GM12878 (cell line): ENCODE data around the gene NLRC5. TPM values are rescaled to one million over a fixed set of nuclear protein-coding genes. Genes with fewer than 3 reads are reported as not detected.

Experiments
- BCLAF1 ChIP-seq: fragments of 450-650 bp; IDR thresholded peaks from 2 replicates; pipeline ENCODE4 v1.6.1; 2017; ENCODE audit warnings: antibody characterized with exemption, mild to moderate bottlenecking, moderate library complexity
- DPF2 ChIP-seq: fragments of 450-650 bp; IDR thresholded peaks from 2 replicates; pipeline ENCODE4 v1.6.1; 2017; ENCODE audit warnings: mild to moderate bottlenecking
- ESRRA ChIP-seq: IDR thresholded peaks from 2 replicates; pipeline ENCODE4 v1.6.1; 2012; ENCODE audit warnings: mild to moderate bottlenecking, low read length, improper control_type of control experiment
- JUND ChIP-seq: IDR thresholded peaks from 2 replicates; pipeline ENCODE4 v1.6.1; 2012; ENCODE audit warnings: low read depth, mild to moderate bottlenecking, low read length, improper control_type of control experiment, moderate library complexity
- KDM1A ChIP-seq: fragments of 200-600 bp; sonication (generic); IDR thresholded peaks from 2 replicates; pipeline ENCODE4 v1.6.1; 2016; ENCODE audit warnings: borderline replicate concordance
- MEF2A ChIP-seq: IDR thresholded peaks from 2 replicates; pipeline ENCODE4 v1.6.1; 2011; ENCODE audit warnings: low read depth, mild to moderate bottlenecking, low read length, moderate library complexity; ENCODE audit not compliant: insufficient read depth
- MYB ChIP-seq: fragments of 150-350 bp; IDR thresholded peaks from 2 replicates; pipeline ENCODE4 v1.6.1; 2014; ENCODE audit warnings: mild to moderate bottlenecking, low read depth, low read length, borderline replicate concordance
- NFXL1 ChIP-seq: fragments of 450-650 bp; IDR thresholded peaks from 2 replicates; pipeline ENCODE4 v1.6.1; 2017; ENCODE audit warnings: antibody characterized with exemption, mild to moderate bottlenecking, borderline replicate concordance
- SRF ChIP-seq, 2 experiments: IDR thresholded peaks; 2 replicates each; pipeline ENCODE4 v1.6.1; 2011; ENCODE audit warnings: low read depth in 2 of 2, low read length in 2 of 2, mild to moderate bottlenecking in 1 of 2, moderate library complexity in 1 of 2
- STAT1 ChIP-seq: fragments of 450-650 bp; conservative IDR thresholded peaks from 2 replicates; pipeline ENCODE4 v1.6.1; 2014; ENCODE audit warnings: antibody characterized with exemption, mild to moderate bottlenecking
- SUPT20H ChIP-seq: IDR thresholded peaks from 2 replicates; pipeline ENCODE4 v1.6.1; 2011; ENCODE audit warnings: low read depth, mild to moderate bottlenecking, low read length, moderate library complexity, borderline replicate concordance; ENCODE audit not compliant: control insufficient read depth
- polyA plus RNA-seq, 11 experiments: library from polyadenylated mRNA; depleted of rRNA in 4 of 11; unstranded in 6 of 11; stranded (reverse) in 5 of 11; fragments of >200 nt; fragmentation: Nextera tagmentation in 4 of 11; fragmentation: Illumina TruSeq in 1 of 11; extraction: Ambion mirVana in 4 of 11; extraction: Trizol in 1 of 11; gene quantifications; 1 replicate in 1 of 11; 2 replicates in 10 of 11; pipeline versions ENCODE4 v1.2.1 to v1.2.3, GENCODE V29; 2011 to 2016; ENCODE audit warnings: inconsistent platforms in 2 of 11, missing spikeins in 2 of 11, low read depth in 1 of 11
- total RNA-seq, 4 experiments: library from RNA; depleted of rRNA in 3 of 4; stranded (reverse); fragments of >200 nt in 3 of 4; fragmentation: Illumina TruSeq in 1 of 4; extraction: Trizol in 1 of 4; gene quantifications; 2 replicates each; pipeline versions ENCODE4 v1.2.1 to v1.2.3, GENCODE V29; 2013 to 2021
- TF ChIP-seq, protein P1 (sequence below): fragments of 450-650 bp; IDR thresholded peaks from 2 replicates; pipeline ENCODE4 v1.6.1; 2018; ENCODE audit warnings: mild to moderate bottlenecking, low read depth, moderate library complexity; ENCODE audit not compliant: partially characterized antibody
- TF ChIP-seq, protein P2 (sequence below): IDR thresholded peaks from 2 replicates; pipeline ENCODE4 v1.6.1; 2011; ENCODE audit warnings: borderline replicate concordance, low read depth, mild to moderate bottlenecking, moderate library complexity, mixed read lengths, low read length; ENCODE audit not compliant: insufficient read depth; ENCODE audit errors: extremely low read length
- TF ChIP-seq, protein P3 (sequence below): fragments of 450-650 bp; IDR thresholded peaks from 2 replicates; pipeline ENCODE4 v1.6.1; 2016; ENCODE audit warnings: mild to moderate bottlenecking, moderate library complexity, borderline replicate concordance

Gene NLRC5
- total and polyA plus RNA-seq, 10 of the 15 experiments (the other 5 are each of a cell fraction or from before 2014, with no cell fraction given), result 13.1 to 105 (median 57.3) TPM

DNA sequence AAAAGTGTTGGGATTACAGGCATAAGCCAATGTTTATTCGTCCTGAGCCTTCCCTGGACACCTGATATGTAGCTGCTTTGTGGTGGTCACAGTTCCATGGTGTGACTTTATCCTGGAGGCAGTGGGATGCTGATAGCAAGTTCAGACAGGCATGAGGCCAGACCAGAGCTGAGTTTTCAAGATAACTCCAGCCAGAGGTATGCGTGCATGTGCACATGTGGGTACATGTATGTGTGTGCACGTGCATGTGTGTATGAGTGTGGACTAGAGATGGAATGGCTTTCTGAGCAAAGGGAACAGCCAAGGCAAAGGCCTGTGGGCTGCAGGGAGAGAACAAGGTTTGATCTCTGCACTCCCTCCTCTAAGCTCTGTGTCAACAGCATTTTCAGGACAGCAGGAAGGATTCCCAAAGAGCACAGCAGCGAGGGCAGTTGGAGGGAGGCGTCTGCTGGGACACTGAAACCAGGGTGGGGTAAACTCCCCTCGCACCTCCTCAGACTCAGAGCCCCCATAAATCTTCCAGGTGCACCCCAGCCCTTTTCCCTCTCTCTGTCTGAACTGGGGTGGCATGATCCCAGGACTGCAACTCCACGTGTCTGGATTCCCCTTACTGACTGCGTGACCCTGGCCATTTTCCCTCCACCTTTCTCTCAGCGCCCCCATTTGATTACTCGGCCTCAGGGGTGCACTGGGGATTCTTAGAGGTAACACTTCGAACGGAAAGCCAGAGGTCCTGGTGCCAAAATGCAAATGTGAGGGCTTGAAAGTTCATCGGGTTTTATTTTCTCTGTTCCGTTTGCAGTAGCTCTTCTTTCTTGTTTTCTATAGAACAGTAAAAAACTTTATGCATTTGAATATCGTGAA lies 15.3 kb downstream of the NLRC5 start (continued):
- TF ChIP-seq, protein P1, sequence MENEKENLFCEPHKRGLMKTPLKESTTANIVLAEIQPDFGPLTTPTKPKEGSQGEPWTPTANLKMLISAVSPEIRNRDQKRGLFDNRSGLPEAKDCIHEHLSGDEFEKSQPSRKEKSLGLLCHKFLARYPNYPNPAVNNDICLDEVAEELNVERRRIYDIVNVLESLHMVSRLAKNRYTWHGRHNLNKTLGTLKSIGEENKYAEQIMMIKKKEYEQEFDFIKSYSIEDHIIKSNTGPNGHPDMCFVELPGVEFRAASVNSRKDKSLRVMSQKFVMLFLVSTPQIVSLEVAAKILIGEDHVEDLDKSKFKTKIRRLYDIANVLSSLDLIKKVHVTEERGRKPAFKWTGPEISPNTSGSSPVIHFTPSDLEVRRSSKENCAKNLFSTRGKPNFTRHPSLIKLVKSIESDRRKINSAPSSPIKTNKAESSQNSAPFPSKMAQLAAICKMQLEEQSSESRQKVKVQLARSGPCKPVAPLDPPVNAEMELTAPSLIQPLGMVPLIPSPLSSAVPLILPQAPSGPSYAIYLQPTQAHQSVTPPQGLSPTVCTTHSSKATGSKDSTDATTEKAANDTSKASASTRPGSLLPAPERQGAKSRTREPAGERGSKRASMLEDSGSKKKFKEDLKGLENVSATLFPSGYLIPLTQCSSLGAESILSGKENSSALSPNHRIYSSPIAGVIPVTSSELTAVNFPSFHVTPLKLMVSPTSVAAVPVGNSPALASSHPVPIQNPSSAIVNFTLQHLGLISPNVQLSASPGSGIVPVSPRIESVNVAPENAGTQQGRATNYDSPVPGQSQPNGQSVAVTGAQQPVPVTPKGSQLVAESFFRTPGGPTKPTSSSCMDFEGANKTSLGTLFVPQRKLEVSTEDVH, result no peak
- TF ChIP-seq SUPT20H (no peak), MYB (no peak), KDM1A (no peak), DPF2 (0 out of 2 replicates have a peak, but pooled peaks have one; percentile 60), STAT1 (no peak), ESRRA (no peak), JUND (no peak), MEF2A (0 out of 2 replicates have a peak, but pooled peaks have one; percentile 5), NFXL1 (no peak), SRF (IDR thresholded peaks at IDR 0.05; ENCODE audit: low read depth in 2 of 2, low read length in 2 of 2) (no peak), BCLAF1 (no peak)
- TF ChIP-seq, protein P2, sequence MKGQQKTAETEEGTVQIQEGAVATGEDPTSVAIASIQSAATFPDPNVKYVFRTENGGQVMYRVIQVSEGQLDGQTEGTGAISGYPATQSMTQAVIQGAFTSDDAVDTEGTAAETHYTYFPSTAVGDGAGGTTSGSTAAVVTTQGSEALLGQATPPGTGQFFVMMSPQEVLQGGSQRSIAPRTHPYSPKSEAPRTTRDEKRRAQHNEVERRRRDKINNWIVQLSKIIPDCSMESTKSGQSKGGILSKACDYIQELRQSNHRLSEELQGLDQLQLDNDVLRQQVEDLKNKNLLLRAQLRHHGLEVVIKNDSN, result no peak
- TF ChIP-seq, protein P3, sequence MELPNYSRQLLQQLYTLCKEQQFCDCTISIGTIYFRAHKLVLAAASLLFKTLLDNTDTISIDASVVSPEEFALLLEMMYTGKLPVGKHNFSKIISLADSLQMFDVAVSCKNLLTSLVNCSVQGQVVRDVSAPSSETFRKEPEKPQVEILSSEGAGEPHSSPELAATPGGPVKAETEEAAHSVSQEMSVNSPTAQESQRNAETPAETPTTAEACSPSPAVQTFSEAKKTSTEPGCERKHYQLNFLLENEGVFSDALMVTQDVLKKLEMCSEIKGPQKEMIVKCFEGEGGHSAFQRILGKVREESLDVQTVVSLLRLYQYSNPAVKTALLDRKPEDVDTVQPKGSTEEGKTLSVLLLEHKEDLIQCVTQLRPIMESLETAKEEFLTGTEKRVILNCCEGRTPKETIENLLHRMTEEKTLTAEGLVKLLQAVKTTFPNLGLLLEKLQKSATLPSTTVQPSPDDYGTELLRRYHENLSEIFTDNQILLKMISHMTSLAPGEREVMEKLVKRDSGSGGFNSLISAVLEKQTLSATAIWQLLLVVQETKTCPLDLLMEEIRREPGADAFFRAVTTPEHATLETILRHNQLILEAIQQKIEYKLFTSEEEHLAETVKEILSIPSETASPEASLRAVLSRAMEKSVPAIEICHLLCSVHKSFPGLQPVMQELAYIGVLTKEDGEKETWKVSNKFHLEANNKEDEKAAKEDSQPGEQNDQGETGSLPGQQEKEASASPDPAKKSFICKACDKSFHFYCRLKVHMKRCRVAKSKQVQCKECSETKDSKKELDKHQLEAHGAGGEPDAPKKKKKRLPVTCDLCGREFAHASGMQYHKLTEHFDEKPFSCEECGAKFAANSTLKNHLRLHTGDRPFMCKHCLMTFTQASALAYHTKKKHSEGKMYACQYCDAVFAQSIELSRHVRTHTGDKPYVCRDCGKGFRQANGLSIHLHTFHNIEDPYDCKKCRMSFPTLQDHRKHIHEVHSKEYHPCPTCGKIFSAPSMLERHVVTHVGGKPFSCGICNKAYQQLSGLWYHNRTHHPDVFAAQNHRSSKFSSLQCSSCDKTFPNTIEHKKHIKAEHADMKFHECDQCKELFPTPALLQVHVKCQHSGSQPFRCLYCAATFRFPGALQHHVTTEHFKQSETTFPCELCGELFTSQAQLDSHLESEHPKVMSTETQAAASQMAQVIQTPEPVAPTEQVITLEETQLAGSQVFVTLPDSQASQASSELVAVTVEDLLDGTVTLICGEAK, result no peak
